HepG2 (cell line): Measurements from ENCODE around the gene COPB2. TPM values are rescaled to one million over a fixed set of nuclear protein-coding genes. Genes with fewer than 3 reads are reported as not detected.

ENCODE experiments used
- FLYWCH1 ChIP-seq: sonication (generic); formaldehyde crosslinking; IDR thresholded peaks from 2 replicates; pipeline ENCODE4 v1.8.1; 2023; ENCODE audit warnings: mild to moderate bottlenecking, missing genetic modification reagents
- GATAD2A ChIP-seq: IDR thresholded peaks from 2 replicates; pipeline ENCODE4 v1.6.1; 2016
- HOXA7 ChIP-seq: sonication (generic); formaldehyde crosslinking; IDR thresholded peaks from 2 replicates; pipeline ENCODE4 v1.8.1; 2022; ENCODE audit warnings: mild to moderate bottlenecking, missing genetic modification reagents, moderate library complexity
- ISX ChIP-seq: sonication (generic); formaldehyde crosslinking; conservative IDR thresholded peaks from 2 replicates; pipeline ENCODE4 v1.5.0; 2020; ENCODE audit warnings: missing genetic modification reagents
- JUNB ChIP-seq: sonication (generic); formaldehyde crosslinking; IDR thresholded peaks from 2 replicates; pipeline ENCODE4 v1.8.0; 2022; ENCODE audit warnings: missing genetic modification reagents, mild to moderate bottlenecking, borderline replicate concordance
- KLF9 ChIP-seq: IDR thresholded peaks from 2 replicates; pipeline ENCODE4 v1.6.1; 2016; ENCODE audit warnings: low read depth
- LCORL ChIP-seq, 2 experiments: fragments of 450-650 bp in 1 of 2; sonication (generic) in 1 of 2; formaldehyde crosslinking in 1 of 2; IDR thresholded peaks; 2 replicates each; pipeline versions ENCODE4 v1.5.0 to v1.6.1; 2017 to 2020; ENCODE audit warnings: antibody characterized with exemption in 1 of 2, missing genetic modification reagents in 1 of 2
- NFAT5 ChIP-seq: sonication (generic); formaldehyde crosslinking; IDR thresholded peaks from 2 replicates; pipeline ENCODE4 v1.4.0; 2020; ENCODE audit warnings: missing genetic modification reagents
- RFX1 ChIP-seq: fragments of 450-650 bp; IDR thresholded peaks from 2 replicates; pipeline ENCODE4 v1.6.1; 2017
- SIX1 ChIP-seq: sonication (generic); formaldehyde crosslinking; IDR thresholded peaks from 2 replicates; pipeline ENCODE4 v1.4.0; 2020; ENCODE audit warnings: missing genetic modification reagents, borderline replicate concordance
- SYNCRIP ChIP-seq: fragments of 200-400 bp; formaldehyde crosslinking; IDR thresholded peaks from 2 replicates; pipeline ENCODE4 v1.6.1; 2018; ENCODE audit warnings: mild to moderate bottlenecking, low read depth, low read length; ENCODE audit not compliant: insufficient read depth
- TCF7 ChIP-seq: sonication (generic); IDR thresholded peaks from 2 replicates; pipeline ENCODE4 v1.6.1; 2016; ENCODE audit warnings: antibody characterized with exemption, low read depth
- ZBTB44 ChIP-seq: sonication (generic); formaldehyde crosslinking; IDR thresholded peaks from 2 replicates; pipeline ENCODE4 v1.4.0; 2020; ENCODE audit warnings: missing genetic modification reagents
- ZNF639 ChIP-seq: conservative IDR thresholded peaks from 2 replicates; pipeline ENCODE4 v1.6.1; 2018; ENCODE audit warnings: missing genetic modification reagents
- polyA plus RNA-seq, 8 experiments: library from polyadenylated mRNA; depleted of rRNA in 3 of 8; stranded (reverse) in 7 of 8; unstranded in 1 of 8; fragments of >200 nt; fragmentation: Illumina TruSeq in 4 of 8; extraction: Trizol in 4 of 8; gene quantifications; 2 replicates each; pipeline versions ENCODE4 v1.2.1 to v1.2.3, GENCODE V29; 2011 to 2016; ENCODE audit warnings: low read depth in 4 of 8, missing spikeins in 1 of 8, mixed read lengths in 1 of 8; ENCODE audit not compliant: insufficient read depth in 1 of 8
- total RNA-seq, 5 experiments: library from RNA; depleted of rRNA; stranded (reverse); fragments of >200 nt; fragmentation: Illumina TruSeq; extraction: Trizol; gene quantifications; 2 replicates each; pipeline ENCODE4 v1.2.3, GENCODE V29; 2016; ENCODE audit warnings: low read depth in 1 of 5
- TF ChIP-seq, protein P1 (sequence below): IDR thresholded peaks from 2 replicates; pipeline ENCODE4 v1.6.1; 2016; ENCODE audit warnings: low read depth, missing genetic modification reagents, missing compliant biosample characterization

The COPB2 gene
- total and polyA plus RNA-seq, 2 of the 13 experiments (the other 11 are each of a cell fraction or from before 2014, with no cell fraction given) = 83.3 to 217 TPM

DNA sequence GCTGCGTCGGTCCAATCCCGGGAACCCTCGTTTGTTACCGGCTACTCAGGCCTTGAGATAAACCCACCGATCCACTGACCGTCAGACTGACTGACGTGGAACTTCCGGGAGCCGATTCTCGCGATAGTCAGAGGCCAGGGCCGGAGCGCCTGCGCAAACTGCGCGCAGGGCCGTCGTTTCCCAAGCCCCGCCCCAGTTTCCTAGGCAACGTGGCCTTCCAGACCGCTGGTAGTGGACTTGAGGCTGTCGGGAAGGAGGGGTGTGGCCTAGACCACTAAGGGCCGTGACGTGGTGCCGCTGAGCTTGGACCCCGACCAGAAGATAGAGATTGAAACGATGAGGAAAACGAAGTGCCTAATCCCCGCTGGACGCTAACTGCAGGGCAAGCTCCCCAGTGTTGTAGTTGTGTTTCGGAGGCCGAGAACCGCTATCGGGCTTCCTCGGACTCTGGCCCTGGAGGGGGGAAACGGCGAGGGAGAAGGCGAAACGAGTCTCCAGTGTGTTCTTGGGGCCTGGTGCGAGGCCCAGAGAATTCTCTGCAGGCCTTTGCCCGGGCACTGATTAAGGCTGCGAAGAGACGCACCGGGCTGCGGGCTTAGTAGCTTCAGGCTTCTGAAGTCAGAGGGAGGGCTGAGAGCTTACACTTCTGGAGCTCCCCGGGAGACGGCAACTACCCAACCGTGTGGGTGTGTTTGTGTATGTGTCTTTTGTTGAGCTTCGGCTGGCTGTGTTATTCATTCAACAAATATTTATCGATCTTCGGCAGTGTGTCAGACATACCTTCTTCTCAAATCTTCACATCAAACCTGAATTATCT lies at the start of gene COPB2 (continued):
- TF ChIP-seq ZBTB44 (CRISPR knock-in tag) (no peak), FLYWCH1 (CRISPR knock-in tag) (no peak), RFX1 (peak; percentile 97), ZNF639 (0 out of 2 replicates have a peak, but pooled peaks have one; percentile 66), KLF9 (CRISPR knock-in tag) (no peak), ISX (CRISPR knock-in tag) (no peak), SIX1 (CRISPR knock-in tag) (no peak), TCF7 (no peak), LCORL (IDR thresholded peaks at IDR 0.05) (peak; percentile 44; the same call in 1 of the 2 replicates), LCORL (CRISPR knock-in tag; IDR thresholded peaks at IDR 0.05) (peak; percentile 43), JUNB (CRISPR knock-in tag) (no peak), NFAT5 (CRISPR knock-in tag) (no peak; the same call in 1 of the 2 replicates), GATAD2A (peak; percentile 7; the same call in 1 of the 2 replicates), HOXA7 (CRISPR knock-in tag) (no peak), SYNCRIP (no peak)
- TF ChIP-seq, protein P1, sequence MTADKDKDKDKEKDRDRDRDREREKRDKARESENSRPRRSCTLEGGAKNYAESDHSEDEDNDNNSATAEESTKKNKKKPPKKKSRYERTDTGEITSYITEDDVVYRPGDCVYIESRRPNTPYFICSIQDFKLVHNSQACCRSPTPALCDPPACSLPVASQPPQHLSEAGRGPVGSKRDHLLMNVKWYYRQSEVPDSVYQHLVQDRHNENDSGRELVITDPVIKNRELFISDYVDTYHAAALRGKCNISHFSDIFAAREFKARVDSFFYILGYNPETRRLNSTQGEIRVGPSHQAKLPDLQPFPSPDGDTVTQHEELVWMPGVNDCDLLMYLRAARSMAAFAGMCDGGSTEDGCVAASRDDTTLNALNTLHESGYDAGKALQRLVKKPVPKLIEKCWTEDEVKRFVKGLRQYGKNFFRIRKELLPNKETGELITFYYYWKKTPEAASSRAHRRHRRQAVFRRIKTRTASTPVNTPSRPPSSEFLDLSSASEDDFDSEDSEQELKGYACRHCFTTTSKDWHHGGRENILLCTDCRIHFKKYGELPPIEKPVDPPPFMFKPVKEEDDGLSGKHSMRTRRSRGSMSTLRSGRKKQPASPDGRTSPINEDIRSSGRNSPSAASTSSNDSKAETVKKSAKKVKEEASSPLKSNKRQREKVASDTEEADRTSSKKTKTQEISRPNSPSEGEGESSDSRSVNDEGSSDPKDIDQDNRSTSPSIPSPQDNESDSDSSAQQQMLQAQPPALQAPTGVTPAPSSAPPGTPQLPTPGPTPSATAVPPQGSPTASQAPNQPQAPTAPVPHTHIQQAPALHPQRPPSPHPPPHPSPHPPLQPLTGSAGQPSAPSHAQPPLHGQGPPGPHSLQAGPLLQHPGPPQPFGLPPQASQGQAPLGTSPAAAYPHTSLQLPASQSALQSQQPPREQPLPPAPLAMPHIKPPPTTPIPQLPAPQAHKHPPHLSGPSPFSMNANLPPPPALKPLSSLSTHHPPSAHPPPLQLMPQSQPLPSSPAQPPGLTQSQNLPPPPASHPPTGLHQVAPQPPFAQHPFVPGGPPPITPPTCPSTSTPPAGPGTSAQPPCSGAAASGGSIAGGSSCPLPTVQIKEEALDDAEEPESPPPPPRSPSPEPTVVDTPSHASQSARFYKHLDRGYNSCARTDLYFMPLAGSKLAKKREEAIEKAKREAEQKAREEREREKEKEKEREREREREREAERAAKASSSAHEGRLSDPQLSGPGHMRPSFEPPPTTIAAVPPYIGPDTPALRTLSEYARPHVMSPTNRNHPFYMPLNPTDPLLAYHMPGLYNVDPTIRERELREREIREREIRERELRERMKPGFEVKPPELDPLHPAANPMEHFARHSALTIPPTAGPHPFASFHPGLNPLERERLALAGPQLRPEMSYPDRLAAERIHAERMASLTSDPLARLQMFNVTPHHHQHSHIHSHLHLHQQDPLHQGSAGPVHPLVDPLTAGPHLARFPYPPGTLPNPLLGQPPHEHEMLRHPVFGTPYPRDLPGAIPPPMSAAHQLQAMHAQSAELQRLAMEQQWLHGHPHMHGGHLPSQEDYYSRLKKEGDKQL = no peak
